HepG2 (cell line): ENCODE data around the gene TMEM127. TPM values are rescaled to one million over a fixed set of nuclear protein-coding genes. Genes with fewer than 3 reads are reported as not detected.

Experiments
- CTCF ChIP-seq: sonication (generic); formaldehyde crosslinking; IDR thresholded peaks from 2 replicates; pipeline ENCODE4 v1.5.0; 2020; ENCODE audit warnings: mild to moderate bottlenecking, missing genetic modification reagents, moderate library complexity
- ERF ChIP-seq: IDR thresholded peaks from 2 replicates; pipeline ENCODE4 v1.6.1; 2018; ENCODE audit warnings: missing biosample characterization, missing genetic modification reagents
- FOSL2 ChIP-seq: sonication (generic); formaldehyde crosslinking; IDR thresholded peaks from 2 replicates; pipeline ENCODE4 v1.4.0; 2020; ENCODE audit warnings: missing genetic modification reagents
- FOXP4 ChIP-seq: sonication (generic); formaldehyde crosslinking; IDR thresholded peaks from 2 replicates; pipeline ENCODE4 v1.4.0; 2020; ENCODE audit warnings: missing genetic modification reagents
- GATA4 ChIP-seq: sonication (generic); IDR thresholded peaks from 2 replicates; pipeline ENCODE4 v1.6.1; 2016; ENCODE audit warnings: antibody characterized with exemption, low read depth, borderline replicate concordance
- HBP1 ChIP-seq: IDR thresholded peaks from 2 replicates; pipeline ENCODE4 v1.6.1; 2016; ENCODE audit warnings: low read depth, control low read depth
- HIVEP1 ChIP-seq: sonication (generic); formaldehyde crosslinking; IDR thresholded peaks from 2 replicates; pipeline ENCODE4 v1.4.0; 2020; ENCODE audit warnings: mild to moderate bottlenecking, missing genetic modification reagents
- HMGXB4 ChIP-seq, 2 experiments: sonication (generic) in 1 of 2; formaldehyde crosslinking in 1 of 2; IDR thresholded peaks; 2 replicates each; pipeline versions ENCODE4 v1.4.0 to v1.6.1; 2018 to 2020; ENCODE audit warnings: missing genetic modification reagents in 2 of 2, borderline replicate concordance in 1 of 2, low read depth in 1 of 2, mild to moderate bottlenecking in 1 of 2, missing biosample characterization in 1 of 2
- HNF1B ChIP-seq: sonication (generic); formaldehyde crosslinking; IDR thresholded peaks from 2 replicates; pipeline ENCODE4 v1.5.1; 2020; ENCODE audit warnings: mild to moderate bottlenecking, moderate library complexity, missing genetic modification reagents
- HOXA3 ChIP-seq: sonication (generic); formaldehyde crosslinking; IDR thresholded peaks from 2 replicates; pipeline ENCODE4 v1.5.0; 2020; ENCODE audit warnings: missing genetic modification reagents
- KDM2A ChIP-seq: sonication (generic); formaldehyde crosslinking; IDR thresholded peaks from 2 replicates; pipeline ENCODE4 v1.4.0; 2020; ENCODE audit warnings: low read depth, missing genetic modification reagents, borderline replicate concordance
- PHF5A ChIP-seq: IDR thresholded peaks from one replicate; pipeline ENCODE4 v1.6.1; 2018; ENCODE audit warnings: low read depth, missing genetic modification reagents; ENCODE audit not compliant: unreplicated experiment
- POGZ ChIP-seq: sonication (generic); formaldehyde crosslinking; IDR thresholded peaks from 2 replicates; pipeline ENCODE4 v1.4.0; 2020; ENCODE audit warnings: mild to moderate bottlenecking, missing genetic modification reagents
- ZMYM3 ChIP-seq: sonication (generic); formaldehyde crosslinking; IDR thresholded peaks from 2 replicates; pipeline ENCODE4 v1.5.1; 2020; ENCODE audit warnings: mild to moderate bottlenecking, missing genetic modification reagents
- ZNF18 ChIP-seq: sonication (generic); formaldehyde crosslinking; IDR thresholded peaks from 2 replicates; pipeline ENCODE4 v1.8.0; 2022; ENCODE audit warnings: mild to moderate bottlenecking, missing genetic modification reagents; ENCODE audit not compliant: insufficient replicate concordance
- ZNF510 ChIP-seq: sonication (generic); formaldehyde crosslinking; IDR thresholded peaks from 2 replicates; pipeline ENCODE4 v1.4.0; 2020; ENCODE audit warnings: low read depth, mild to moderate bottlenecking, missing genetic modification reagents
- ZNF724P ChIP-seq: sonication (generic); formaldehyde crosslinking; IDR thresholded peaks from 2 replicates; pipeline ENCODE4 v1.8.0; 2022; ENCODE audit warnings: missing genetic modification reagents, borderline replicate concordance
- polyA plus RNA-seq, 8 experiments: library from polyadenylated mRNA; depleted of rRNA in 3 of 8; stranded (reverse) in 7 of 8; unstranded in 1 of 8; fragments of >200 nt; fragmentation: Illumina TruSeq in 4 of 8; extraction: Trizol in 4 of 8; gene quantifications; 2 replicates each; pipeline versions ENCODE4 v1.2.1 to v1.2.3, GENCODE V29; 2011 to 2016; ENCODE audit warnings: low read depth in 4 of 8, missing spikeins in 1 of 8, mixed read lengths in 1 of 8; ENCODE audit not compliant: insufficient read depth in 1 of 8
- total RNA-seq, 5 experiments: library from RNA; depleted of rRNA; stranded (reverse); fragments of >200 nt; fragmentation: Illumina TruSeq; extraction: Trizol; gene quantifications; 2 replicates each; pipeline ENCODE4 v1.2.3, GENCODE V29; 2016; ENCODE audit warnings: low read depth in 1 of 5

The TMEM127 gene
- total and polyA plus RNA-seq, 2 of the 13 experiments (the other 11 are each of a cell fraction or from before 2014, with no cell fraction given), result 21.5 to 33.9 TPM

GRCh38 chr2:96251721-96252292 lies 14.0 kb downstream of the TMEM127 start (continued):
- TF ChIP-seq ZNF18 (CRISPR knock-in tag) (no peak), HNF1B (CRISPR knock-in tag) (peak; percentile 57; the same call in 1 of the 2 replicates), HBP1 (CRISPR knock-in tag) (peak; percentile 81; the same call in 1 of the 2 replicates), CTCF (0 out of 2 replicates have a peak, but pooled peaks have one; percentile 17), HMGXB4 (CRISPR knock-in tag; IDR thresholded peaks at IDR 0.05; ENCODE audit: borderline replicate concordance in 1 of 2, low read depth in 1 of 2) (peak in 1 of 2 experiments; percentile 65; a peak in 1 of 4 replicates), POGZ (CRISPR knock-in tag) (0 out of 2 replicates have a peak, but pooled peaks have one; percentile 29), ZMYM3 (CRISPR knock-in tag) (0 out of 2 replicates have a peak, but pooled peaks have one; percentile 26), KDM2A (CRISPR knock-in tag) (peak; percentile 76), ZNF724P (CRISPR knock-in tag) (no peak), HIVEP1 (peak; percentile 69), ZNF510 (CRISPR knock-in tag) (0 out of 2 replicates have a peak, but pooled peaks have one; percentile 28), PHF5A (CRISPR knock-in tag) (peak; percentile 47), FOSL2 (CRISPR knock-in tag) (peak; percentile 82), HOXA3 (CRISPR knock-in tag) (peak; percentile 62; the same call in 1 of the 2 replicates), GATA4 (no peak), FOXP4 (CRISPR knock-in tag) (peak; percentile 30; the same call in 1 of the 2 replicates), ERF (CRISPR knock-in tag) (peak; percentile 83)
